Mesenchymal stem cell (in vitro differentiated cells and primary cell): ENCODE data around the gene SPOCD1.

Experiments
- DNase-seq: peaks from one replicate; pipeline ENCODE4 v3.0.0-alpha.2; 2013
- H2AFZ ChIP-seq: one replicate; pipeline ENCODE4 v1.6.1; 2013; ENCODE audit warnings: low read depth, mild to moderate bottlenecking, control low read depth, inconsistent platforms, low read length, moderate library complexity
- H2AK5ac ChIP-seq: 2 replicates; pipeline ENCODE4 v1.6.1; 2013; ENCODE audit warnings: low read length, moderate library complexity, mild to moderate bottlenecking, inconsistent platforms; ENCODE audit not compliant: severe bottlenecking
- H2BK120ac ChIP-seq: one replicate; pipeline ENCODE4 v1.6.1; 2013; ENCODE audit warnings: low read depth, mild to moderate bottlenecking, inconsistent platforms, low read length, moderate library complexity
- H2BK12ac ChIP-seq, 2 experiments: one replicate each; pipeline ENCODE4 v1.6.1; 2013; ENCODE audit warnings: inconsistent platforms in 2 of 2, low read length in 2 of 2, mild to moderate bottlenecking in 2 of 2, moderate library complexity in 2 of 2, control low read depth in 1 of 2
- H2BK15ac ChIP-seq: one replicate; pipeline ENCODE4 v1.6.1; 2013; ENCODE audit warnings: mild to moderate bottlenecking, low read depth, inconsistent platforms; ENCODE audit not compliant: poor library complexity, severe bottlenecking
- H2BK5ac ChIP-seq: 2 replicates; pipeline ENCODE4 v1.6.1; 2013; ENCODE audit warnings: low read depth, mild to moderate bottlenecking, low read length, control low read depth, inconsistent platforms; ENCODE audit not compliant: poor library complexity, severe bottlenecking
- H3K14ac ChIP-seq, 2 experiments: one replicate each; pipeline ENCODE4 v1.6.1; 2013; ENCODE audit warnings: inconsistent platforms in 2 of 2, low read length in 2 of 2, control low read depth in 1 of 2, mild to moderate bottlenecking in 1 of 2, moderate library complexity in 1 of 2
- H3K18ac ChIP-seq, 2 experiments: one replicate each; pipeline ENCODE4 v1.6.1; 2013; ENCODE audit warnings: inconsistent platforms in 2 of 2, low read length in 2 of 2, control low read depth in 1 of 2, low read depth in 1 of 2, mild to moderate bottlenecking in 1 of 2
- H3K23ac ChIP-seq, 2 experiments: one replicate each; pipeline ENCODE4 v1.6.1; 2013; ENCODE audit warnings: inconsistent platforms in 2 of 2, low read length in 2 of 2, mild to moderate bottlenecking in 2 of 2, moderate library complexity in 2 of 2, control low read depth in 1 of 2
- H3K27ac ChIP-seq: 2 replicates; pipeline ENCODE4 v1.5.1; 2013; ENCODE audit warnings: mild to moderate bottlenecking, moderate library complexity, low read length, control low read depth, inconsistent platforms; ENCODE audit not compliant: poor library complexity, severe bottlenecking
- H3K27me3 ChIP-seq, 2 experiments: 2 replicates each; pipeline versions ENCODE4 v1.6.1 to v1.7.0; 2013; ENCODE audit warnings: low read length in 2 of 2, mild to moderate bottlenecking in 2 of 2, moderate library complexity in 2 of 2, control low read depth in 1 of 2, inconsistent platforms in 1 of 2; ENCODE audit not compliant: control insufficient read depth in 1 of 2, insufficient read depth in 1 of 2
- H3K36me3 ChIP-seq, 2 experiments: 2 replicates each; pipeline versions ENCODE4 v1.6.1 to v1.7.0; 2013; ENCODE audit warnings: low read length in 2 of 2, control low read depth in 1 of 2, inconsistent platforms in 1 of 2, low read depth in 1 of 2, mild to moderate bottlenecking in 1 of 2; ENCODE audit not compliant: insufficient read depth in 2 of 2, control insufficient read depth in 1 of 2
- H3K4ac ChIP-seq, 2 experiments: one replicate each; pipeline ENCODE4 v1.6.1; 2013; ENCODE audit warnings: inconsistent platforms in 2 of 2, low read length in 2 of 2, mild to moderate bottlenecking in 2 of 2, moderate library complexity in 2 of 2, control low read depth in 1 of 2, low read depth in 1 of 2
- H3K4me1 ChIP-seq: 2 replicates; pipeline ENCODE4 v1.6.1; 2013; ENCODE audit warnings: low read depth, low read length, control low read depth; ENCODE audit not compliant: control insufficient read depth, insufficient read depth
- H3K4me2 ChIP-seq: 2 replicates; pipeline ENCODE4 v1.6.1; 2013; ENCODE audit warnings: low read length, mild to moderate bottlenecking, inconsistent platforms; ENCODE audit not compliant: poor library complexity, severe bottlenecking
- H3K4me3 ChIP-seq, 2 experiments: 2 replicates each; pipeline versions ENCODE4 v1.5.1 to v1.7.0; 2013; ENCODE audit warnings: low read length in 2 of 2, mild to moderate bottlenecking in 2 of 2, control low read depth in 1 of 2, low read depth in 1 of 2; ENCODE audit not compliant: insufficient read depth in 1 of 2
- H3K79me1 ChIP-seq: replicated peaks from 2 replicates; pipeline ENCODE4 v1.6.1; 2013; ENCODE audit warnings: mild to moderate bottlenecking, control low read depth, low read length, inconsistent platforms; ENCODE audit not compliant: poor library complexity, severe bottlenecking
- H3K9ac ChIP-seq: 2 replicates; pipeline ENCODE4 v1.7.0; 2013; ENCODE audit warnings: mild to moderate bottlenecking, low read length, moderate library complexity
- H3K9me3 ChIP-seq: 2 replicates; pipeline ENCODE4 v1.7.0; 2013; ENCODE audit warnings: mild to moderate bottlenecking, low read length; ENCODE audit not compliant: control insufficient read depth
- H4K8ac ChIP-seq: one replicate; pipeline ENCODE4 v1.6.1; 2013; ENCODE audit warnings: inconsistent platforms, mild to moderate bottlenecking, low read length, moderate library complexity
- H4K91ac ChIP-seq: one replicate; pipeline ENCODE4 v1.6.1; 2013; ENCODE audit warnings: mild to moderate bottlenecking, low read length, inconsistent platforms
- WGBS: methylation state at CpG from one replicate; pipeline ENCODE4 v1.1.7; 2013; ENCODE audit warnings: mixed read lengths; 5-methylcytosine and 5-hydroxymethylcytosine counted together

SPOCD1 gene

GRCh38 chr1:31795801-31796621 is 19.8 kb downstream of the SPOCD1 start:
- Histone ChIP-seq H3K4me2 (no peak overlapping the region), H3K4me1 (peaks cover 40% of the 10 kb centered on the region), H2AK5ac (no peak overlapping the region), H2BK15ac (no peak overlapping the region), H2BK12ac (peak overlapping the region in 1 of 2 experiments; percentile 2), H4K91ac (peak overlapping the region; percentile 14), H3K18ac (peak overlapping the region; percentile 1 to 16), H2BK120ac (no peak overlapping the region), H3K79me1 (peaks cover 9% of the 10 kb centered on the region), H4K8ac (no peak overlapping the region), H2BK5ac (no peak overlapping the region), H3K14ac (peak overlapping the region in 1 of 2 experiments; percentile 35), H3K4ac (no peak overlapping the region), H3K23ac (no peak overlapping the region), H3K27me3 (no peaks in the 10 kb centered on the region), H3K4me3 (peak overlapping the region in 1 of 2 experiments; percentile 87), H2AFZ (no peak overlapping the region), H3K27ac (no peak overlapping the region), H3K9ac (no peak overlapping the region), H3K9me3 (no peaks in the 10 kb centered on the region), H3K36me3 (peaks cover 6 to 17% of the 10 kb centered on the region in 2 experiments)
- WGBS: 87% methylated on average over 13 of the region's 13 CpGs
- DNase-seq: peak; percentile 71

DNA sequence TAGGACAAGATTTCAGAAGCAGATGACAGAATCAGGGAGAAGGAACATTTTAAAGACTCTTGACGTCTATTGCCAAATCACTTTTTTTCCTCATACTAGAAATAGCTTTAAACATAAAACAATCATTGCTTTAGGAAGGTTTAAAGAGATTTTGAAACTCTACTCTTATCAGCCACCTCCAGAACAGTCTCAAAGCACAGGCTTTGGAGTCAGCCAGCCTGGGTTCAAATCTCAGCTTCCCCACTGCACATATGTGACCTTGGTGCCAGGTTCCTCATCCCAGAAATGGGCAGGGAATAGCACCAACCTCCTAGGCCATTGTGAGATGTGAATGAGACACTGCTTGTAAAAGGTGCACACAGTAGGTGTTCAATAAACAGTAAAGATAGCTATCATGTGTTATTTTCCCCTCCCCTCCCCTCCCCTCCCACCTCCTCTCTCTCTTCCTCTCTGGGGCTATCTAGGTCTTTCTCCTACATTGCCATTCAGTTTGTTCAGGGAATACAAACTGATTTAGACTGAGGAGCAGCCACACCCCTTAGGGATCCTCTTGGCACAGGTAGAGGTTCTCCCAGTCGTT is 20.6 kb downstream of the SPOCD1 start:
- no peak overlapping the region for H3K14ac ChIP-seq
- H3K18ac ChIP-seq: no peak overlapping the region
- no peak overlapping the region for H4K91ac ChIP-seq
- H3K9me3 ChIP-seq: no peaks in the 10 kb centered on the region
- H2BK120ac ChIP-seq: no peak overlapping the region
- H3K27me3 ChIP-seq: no peaks in the 10 kb centered on the region
- H4K8ac ChIP-seq: no peak overlapping the region
- H3K27ac ChIP-seq: no peak overlapping the region
- H3K4ac ChIP-seq: no peak overlapping the region
- no peak overlapping the region for H3K4me3 ChIP-seq
- H2BK12ac ChIP-seq: no peak overlapping the region
- no peak overlapping the region for H2AK5ac ChIP-seq
- no peak overlapping the region for H3K23ac ChIP-seq
- H3K4me2 ChIP-seq: no peak overlapping the region
- 94% methylated on average over 2 of the region's 2 CpGs for WGBS
- H3K79me1 ChIP-seq: peaks cover 9% of the 10 kb centered on the region
- H3K9ac ChIP-seq: no peak overlapping the region
- H2BK5ac ChIP-seq: no peak overlapping the region
- peaks cover 6 to 17% of the 10 kb centered on the region in 2 experiments for H3K36me3 ChIP-seq
- DNase-seq: no peak
- H2BK15ac ChIP-seq: no peak overlapping the region
- H2AFZ ChIP-seq: no peak overlapping the region
- H3K4me1 ChIP-seq: peaks cover 35% of the 10 kb centered on the region

DNA sequence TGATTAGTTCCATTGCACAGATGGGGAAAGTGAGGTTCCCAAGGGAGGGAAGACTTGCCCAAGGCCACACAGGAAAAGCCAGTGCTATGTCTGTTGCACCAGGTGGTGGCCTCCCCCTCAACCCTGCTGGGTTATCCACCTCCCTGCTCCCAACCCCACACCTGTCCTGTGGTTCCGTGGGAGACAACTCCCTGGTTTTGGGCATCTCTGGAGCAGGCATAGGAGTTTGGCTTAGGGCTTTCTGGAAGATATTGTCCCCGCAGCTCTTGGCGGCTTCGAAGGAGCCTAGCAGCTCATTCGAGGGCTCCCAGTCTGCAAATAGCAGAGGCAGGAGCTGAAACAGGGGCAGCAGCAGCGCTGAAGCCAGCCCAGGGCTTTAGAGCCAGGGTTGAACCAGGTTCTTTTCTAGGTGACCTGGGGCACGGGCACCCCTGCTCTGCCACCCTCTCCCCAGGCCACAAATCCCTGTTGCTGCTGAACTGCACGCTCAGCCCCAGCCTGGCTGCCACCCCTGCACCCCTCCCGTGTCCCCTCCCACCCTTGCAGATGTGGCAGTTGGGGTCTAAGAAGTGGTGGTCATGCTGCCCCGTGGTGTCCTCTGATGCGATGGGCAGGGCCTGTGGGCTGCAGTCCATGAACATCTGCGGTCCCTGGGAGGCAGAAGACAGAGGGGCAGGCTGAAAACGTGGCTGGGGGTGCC is 22.1 kb downstream of the SPOCD1 start:
- Histone ChIP-seq H4K91ac (no peak overlapping the region), H3K4me1 (peaks cover 26% of the 10 kb centered on the region), H2AK5ac (no peak overlapping the region), H2AFZ (no peak overlapping the region), H3K9me3 (no peaks in the 10 kb centered on the region), H3K4ac (no peak overlapping the region), H3K4me3 (no peak overlapping the region), H3K18ac (no peak overlapping the region), H3K27me3 (no peaks in the 10 kb centered on the region), H4K8ac (no peak overlapping the region), H3K14ac (no peak overlapping the region), H3K79me1 (peaks cover 9% of the 10 kb centered on the region), H3K27ac (no peak overlapping the region), H3K9ac (no peak overlapping the region), H2BK120ac (no peak overlapping the region), H3K23ac (no peak overlapping the region), H2BK5ac (no peak overlapping the region), H2BK15ac (no peak overlapping the region), H3K36me3 (peaks cover 6 to 17% of the 10 kb centered on the region in 2 experiments), H3K4me2 (no peak overlapping the region), H2BK12ac (no peak overlapping the region)
- 92% methylated on average over 10 of the region's 13 CpGs for WGBS
- no peak for DNase-seq

- Histone ChIP-seq H2BK12ac (no peak overlapping the region), H3K23ac (no peak overlapping the region), H3K79me1 (peaks cover 9% of the 10 kb centered on the region), H3K4me3 (no peak overlapping the region), H2BK5ac (no peak overlapping the region), H3K36me3 (peaks cover 6 to 17% of the 10 kb centered on the region in 2 experiments), H3K14ac (no peak overlapping the region), H4K91ac (no peak overlapping the region), H3K4me2 (no peak overlapping the region), H3K9ac (no peak overlapping the region), H2AK5ac (no peak overlapping the region), H3K9me3 (no peaks in the 10 kb centered on the region), H3K27me3 (no peaks in the 10 kb centered on the region), H3K27ac (no peak overlapping the region), H2AFZ (no peak overlapping the region), H2BK15ac (no peak overlapping the region), H4K8ac (no peak overlapping the region), H3K4ac (no peak overlapping the region), H3K18ac (no peak overlapping the region), H2BK120ac (no peak overlapping the region), H3K4me1 (peaks cover 23% of the 10 kb centered on the region)
- DNase-seq: no peak
- 96% methylated on average over 6 of the region's 6 CpGs for WGBS
Measured at GRCh38 chr1:31793086-31793485, 22.7 kb downstream of the SPOCD1 start.
